Suprapubic skin (tissue), 4 donors: ENCODE measurements around the gene SMG7.

ENCODE experiments used
- POLR2A ChIP-seq, 2 donors: fragments of 450-650 bp; IDR thresholded peaks; one replicate each; pipeline ENCODE4 v1.6.1; 2017; ENCODE audit warnings: antibody characterized with exemption in 2 of 2, mild to moderate bottlenecking in 2 of 2, moderate library complexity in 2 of 2
- POLR2AphosphoS5 ChIP-seq, 3 donors: sonication (generic); formaldehyde crosslinking; IDR thresholded peaks; one replicate each; pipeline ENCODE4 v1.6.1; 2017; ENCODE audit warnings: antibody characterized with exemption in 3 of 3
- TF ChIP-seq, protein P1 (sequence below), 2 donors: fragments of 200-600 bp in 1 of 2; fragments of 450-650 bp in 1 of 2; sonication (generic) in 1 of 2; IDR thresholded peaks; one replicate each; pipeline ENCODE4 v1.5.1; 2016 to 2019; ENCODE audit warnings: antibody characterized with exemption in 2 of 2, mild to moderate bottlenecking in 1 of 2, moderate library complexity in 1 of 2

DNA sequence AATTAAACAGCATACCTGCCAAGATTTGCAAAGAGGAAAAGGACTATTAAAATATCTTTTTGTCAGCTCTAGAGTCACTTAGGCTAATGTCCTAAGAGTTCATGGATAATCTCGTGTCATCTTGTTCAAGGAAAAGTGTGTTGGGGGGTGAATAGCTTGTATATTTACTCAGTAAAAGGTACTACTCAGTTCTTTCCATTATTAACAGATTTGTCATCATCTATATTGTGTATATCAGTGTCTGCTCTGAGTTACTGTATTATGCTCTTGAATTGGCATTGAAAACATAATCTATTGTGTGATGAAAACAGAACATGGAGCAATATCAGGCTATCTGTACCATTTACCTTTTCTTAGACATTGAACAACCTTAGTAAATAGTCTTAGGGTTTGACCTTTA lies 41.9 kb downstream of the SMG7 start:
- TF ChIP-seq, protein P1, sequence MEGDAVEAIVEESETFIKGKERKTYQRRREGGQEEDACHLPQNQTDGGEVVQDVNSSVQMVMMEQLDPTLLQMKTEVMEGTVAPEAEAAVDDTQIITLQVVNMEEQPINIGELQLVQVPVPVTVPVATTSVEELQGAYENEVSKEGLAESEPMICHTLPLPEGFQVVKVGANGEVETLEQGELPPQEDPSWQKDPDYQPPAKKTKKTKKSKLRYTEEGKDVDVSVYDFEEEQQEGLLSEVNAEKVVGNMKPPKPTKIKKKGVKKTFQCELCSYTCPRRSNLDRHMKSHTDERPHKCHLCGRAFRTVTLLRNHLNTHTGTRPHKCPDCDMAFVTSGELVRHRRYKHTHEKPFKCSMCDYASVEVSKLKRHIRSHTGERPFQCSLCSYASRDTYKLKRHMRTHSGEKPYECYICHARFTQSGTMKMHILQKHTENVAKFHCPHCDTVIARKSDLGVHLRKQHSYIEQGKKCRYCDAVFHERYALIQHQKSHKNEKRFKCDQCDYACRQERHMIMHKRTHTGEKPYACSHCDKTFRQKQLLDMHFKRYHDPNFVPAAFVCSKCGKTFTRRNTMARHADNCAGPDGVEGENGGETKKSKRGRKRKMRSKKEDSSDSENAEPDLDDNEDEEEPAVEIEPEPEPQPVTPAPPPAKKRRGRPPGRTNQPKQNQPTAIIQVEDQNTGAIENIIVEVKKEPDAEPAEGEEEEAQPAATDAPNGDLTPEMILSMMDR (IDR thresholded peaks at IDR 0.05): no peak
- no peak for TF ChIP-seq POLR2A (IDR thresholded peaks at IDR 0.05)
- TF ChIP-seq POLR2AphosphoS5 (IDR thresholded peaks at IDR 0.05): no peak
